Astrocyte (in vitro differentiated cells and primary cell): Measurements from ENCODE around the gene MAP3K20.

ENCODE experiments used
- CTCF ChIP-seq: IDR thresholded peaks from 2 replicates; pipeline ENCODE4 v1.5.1; 2011; ENCODE audit warnings: low read depth, mild to moderate bottlenecking, inconsistent platforms, low read length, moderate library complexity; ENCODE audit not compliant: insufficient read depth
- EZH2 ChIP-seq: IDR thresholded peaks from 2 replicates; pipeline ENCODE4 v1.6.1; 2012; ENCODE audit warnings: mild to moderate bottlenecking, low read length, inconsistent platforms; ENCODE audit not compliant: insufficient read depth

GRCh38 chr2:173238831-173239230, 163.2 kb downstream of the MAP3K20 start:
- TF ChIP-seq CTCF (no peak), EZH2 (no peak)
